ENCODE data around the gene CDPF1.

The CDPF1 gene

DNA sequence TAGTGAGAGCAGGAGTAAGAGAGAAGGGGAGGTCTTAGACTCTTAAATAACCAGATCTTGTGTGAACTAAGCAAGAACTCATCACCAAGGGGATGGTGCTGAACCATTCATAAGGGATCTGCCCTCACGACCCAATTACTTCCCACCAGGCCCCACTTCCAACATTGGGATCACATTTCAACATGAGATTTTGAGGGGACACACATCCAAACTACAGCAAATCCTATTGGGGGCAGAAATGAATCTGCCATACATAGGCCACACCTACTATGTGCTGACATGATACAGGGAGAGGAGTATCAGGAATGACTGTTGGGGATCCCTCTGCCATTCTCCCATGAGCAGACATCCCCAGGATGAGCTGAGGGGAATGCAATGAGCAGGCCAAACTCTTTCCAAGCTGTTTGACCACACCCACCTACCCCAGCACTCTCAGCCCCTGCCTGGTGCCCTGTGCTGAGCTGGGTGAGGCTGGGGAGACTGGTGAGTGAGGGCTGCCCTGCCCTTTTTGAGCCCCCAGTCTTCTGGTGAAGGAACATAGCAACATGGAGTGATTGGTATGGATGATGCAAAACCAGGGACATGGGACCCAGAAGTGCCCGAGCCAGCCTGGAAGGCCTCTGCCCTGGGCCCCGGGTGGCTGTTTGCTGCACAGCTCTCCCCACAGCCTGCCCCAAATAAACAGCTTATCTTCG lies 45.3 kb upstream of the CDPF1 start:
- TF ChIP-seq, protein P1, sequence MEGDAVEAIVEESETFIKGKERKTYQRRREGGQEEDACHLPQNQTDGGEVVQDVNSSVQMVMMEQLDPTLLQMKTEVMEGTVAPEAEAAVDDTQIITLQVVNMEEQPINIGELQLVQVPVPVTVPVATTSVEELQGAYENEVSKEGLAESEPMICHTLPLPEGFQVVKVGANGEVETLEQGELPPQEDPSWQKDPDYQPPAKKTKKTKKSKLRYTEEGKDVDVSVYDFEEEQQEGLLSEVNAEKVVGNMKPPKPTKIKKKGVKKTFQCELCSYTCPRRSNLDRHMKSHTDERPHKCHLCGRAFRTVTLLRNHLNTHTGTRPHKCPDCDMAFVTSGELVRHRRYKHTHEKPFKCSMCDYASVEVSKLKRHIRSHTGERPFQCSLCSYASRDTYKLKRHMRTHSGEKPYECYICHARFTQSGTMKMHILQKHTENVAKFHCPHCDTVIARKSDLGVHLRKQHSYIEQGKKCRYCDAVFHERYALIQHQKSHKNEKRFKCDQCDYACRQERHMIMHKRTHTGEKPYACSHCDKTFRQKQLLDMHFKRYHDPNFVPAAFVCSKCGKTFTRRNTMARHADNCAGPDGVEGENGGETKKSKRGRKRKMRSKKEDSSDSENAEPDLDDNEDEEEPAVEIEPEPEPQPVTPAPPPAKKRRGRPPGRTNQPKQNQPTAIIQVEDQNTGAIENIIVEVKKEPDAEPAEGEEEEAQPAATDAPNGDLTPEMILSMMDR (conservative IDR thresholded peaks at IDR 0.05; ENCODE audit: low read depth, low read length): no peak
- H3K79me2 ChIP-seq (ENCODE audit: insufficient read depth, low read depth): peaks cover 33% of the 10 kb centered on the region
- no peaks in the 10 kb centered on the region for H4K20me1 ChIP-seq (ENCODE audit: insufficient read depth)
- H3K4me2 ChIP-seq: peak overlapping the region; percentile 81
- H3K27me3 ChIP-seq (ENCODE audit: insufficient read depth, low read depth): no peaks in the 10 kb centered on the region
- H3K4me1 ChIP-seq (ENCODE audit: low read depth, poor library complexity, severe bottlenecking): peaks cover 52% of the 10 kb centered on the region
- no peak overlapping the region for H3K4me3 ChIP-seq (IDR thresholded peaks at IDR 0.05; ENCODE audit: insufficient read depth, low read depth, low read length)
- H3K9ac ChIP-seq: peak overlapping the region; percentile 69; the same call in 1 of the 2 replicates
- H3K27ac ChIP-seq: peak overlapping the region; percentile 77
- H2AFZ ChIP-seq (ENCODE audit: low read depth): peak overlapping the region; percentile 57
- peaks cover 3% of the 10 kb centered on the region; the same call in 1 of the 2 replicates for H3K36me3 ChIP-seq (ENCODE audit: insufficient read depth)

DNA sequence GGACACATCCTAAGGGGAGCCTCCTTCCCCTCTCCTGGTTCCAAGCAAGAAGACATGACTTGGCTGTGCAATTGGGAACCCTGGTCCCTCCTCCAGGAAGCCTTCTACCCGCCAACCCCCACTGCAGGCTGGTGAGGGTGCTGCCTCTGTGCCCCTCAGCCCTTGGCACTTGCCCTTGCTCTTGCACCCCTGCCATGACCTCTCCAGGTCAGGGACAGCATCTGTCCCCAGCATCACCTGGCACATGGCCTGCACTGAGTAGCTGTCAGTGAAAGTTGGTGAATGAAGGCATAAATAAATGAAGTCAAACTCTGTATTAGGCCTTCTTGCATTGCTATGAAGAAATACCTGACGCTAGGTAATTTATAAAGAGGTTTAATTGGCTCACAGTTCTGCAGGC lies 44.7 kb upstream of the CDPF1 start:
- peaks cover 3% of the 10 kb centered on the region; the same call in 1 of the 2 replicates for H3K36me3 ChIP-seq (ENCODE audit: insufficient read depth)
- no peak overlapping the region for H3K9ac ChIP-seq
- no peaks in the 10 kb centered on the region for H4K20me1 ChIP-seq (ENCODE audit: insufficient read depth)
- peak overlapping the region; percentile 81; the same call in 1 of the 2 replicates for H3K4me2 ChIP-seq
- peaks cover 27% of the 10 kb centered on the region for H3K79me2 ChIP-seq (ENCODE audit: insufficient read depth, low read depth)
- peaks cover 52% of the 10 kb centered on the region for H3K4me1 ChIP-seq (ENCODE audit: low read depth, poor library complexity, severe bottlenecking)
- H2AFZ ChIP-seq (ENCODE audit: low read depth): no peak overlapping the region
- H3K27me3 ChIP-seq (ENCODE audit: insufficient read depth, low read depth): no peaks in the 10 kb centered on the region
- H3K4me3 ChIP-seq (IDR thresholded peaks at IDR 0.05; ENCODE audit: insufficient read depth, low read depth, low read length): no peak overlapping the region
- no peak overlapping the region for H3K27ac ChIP-seq
- TF ChIP-seq, protein P1 (conservative IDR thresholded peaks at IDR 0.05; ENCODE audit: low read depth, low read length): no peak

DNA sequence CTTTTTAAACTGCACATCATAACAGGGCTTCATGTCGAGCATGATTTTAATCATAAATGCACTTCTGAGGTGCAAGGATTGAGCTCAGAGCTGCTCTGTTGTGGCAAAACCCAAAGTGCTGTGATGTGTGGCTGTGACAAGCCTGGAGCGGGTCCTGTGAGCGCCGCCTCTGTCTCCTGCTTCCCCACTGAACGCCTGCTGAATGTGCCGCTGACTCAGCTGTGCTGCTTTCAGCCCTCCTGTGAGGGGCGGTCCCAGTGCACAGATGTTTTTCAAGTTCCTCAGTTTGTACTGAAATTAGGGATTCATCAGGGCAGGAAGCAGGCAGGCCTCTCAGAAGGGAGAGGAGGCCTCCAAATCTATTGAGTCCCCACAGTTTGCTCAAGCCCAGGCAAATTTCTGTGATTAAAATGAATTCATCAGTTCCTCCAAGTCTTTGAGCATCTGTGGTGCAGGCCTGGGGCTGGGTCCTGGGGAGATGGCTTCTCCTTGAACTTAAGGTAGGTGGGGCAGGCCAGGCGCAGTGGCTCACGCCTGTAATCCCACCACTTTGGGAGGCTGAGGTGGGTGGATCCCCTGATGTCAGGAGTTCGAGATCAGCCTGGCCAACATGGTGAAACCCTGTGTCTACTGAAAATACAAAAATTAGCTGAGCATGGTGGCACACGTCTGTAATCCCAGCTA lies 43.6 kb upstream of the CDPF1 start:
- Histone ChIP-seq H3K4me2 (peak overlapping the region; percentile 48), H3K4me1 (ENCODE audit: low read depth, poor library complexity, severe bottlenecking) (peaks cover 43% of the 10 kb centered on the region)

DNA sequence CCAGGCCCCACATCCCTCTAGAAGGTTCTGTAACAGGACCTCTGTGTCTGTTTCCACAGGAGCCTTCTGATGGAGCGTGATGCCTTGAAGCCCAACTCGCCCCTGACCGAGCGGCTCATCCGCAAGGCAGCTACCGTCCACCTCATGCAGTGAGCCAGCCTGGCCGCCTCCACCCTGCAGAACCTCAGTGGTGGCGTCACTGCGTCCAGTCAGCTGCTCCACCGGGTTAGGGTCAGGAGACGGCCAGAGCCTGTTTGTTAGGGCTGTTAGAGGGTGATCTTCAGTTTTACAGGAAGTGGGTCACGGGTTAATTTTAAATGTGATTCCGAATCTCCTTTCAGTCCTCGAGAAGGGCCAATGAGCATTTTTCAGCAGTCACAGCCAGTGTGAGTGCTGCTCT lies 42.6 kb upstream of the CDPF1 start:
- peak overlapping the region; percentile 30; the same call in 1 of the 2 replicates for H3K9ac ChIP-seq
- TF ChIP-seq, protein P1 (conservative IDR thresholded peaks at IDR 0.05; ENCODE audit: low read depth, low read length): no peak
- H3K27me3 ChIP-seq (ENCODE audit: insufficient read depth, low read depth): no peaks in the 10 kb centered on the region
- H3K4me2 ChIP-seq: peak overlapping the region; percentile 48; the same call in 1 of the 2 replicates
- no peak overlapping the region for H3K4me3 ChIP-seq (IDR thresholded peaks at IDR 0.05; ENCODE audit: insufficient read depth, low read depth, low read length)
- no peaks in the 10 kb centered on the region for H4K20me1 ChIP-seq (ENCODE audit: insufficient read depth)
- no peak overlapping the region; the same call in 1 of the 2 replicates for H3K27ac ChIP-seq
- peak overlapping the region; percentile 64; the same call in 1 of the 2 replicates for H2AFZ ChIP-seq (ENCODE audit: low read depth)
- peaks cover 33% of the 10 kb centered on the region for H3K4me1 ChIP-seq (ENCODE audit: low read depth, poor library complexity, severe bottlenecking)
- peaks cover 7% of the 10 kb centered on the region for H3K79me2 ChIP-seq (ENCODE audit: insufficient read depth, low read depth)
- no peaks in the 10 kb centered on the region for H3K36me3 ChIP-seq (ENCODE audit: insufficient read depth)

More for the DNA sequence above, 43.6 kb upstream of the CDPF1 start:
- Histone ChIP-seq H3K27ac (peak overlapping the region; percentile 62), H3K79me2 (ENCODE audit: insufficient read depth, low read depth) (peaks cover 17% of the 10 kb centered on the region), H3K27me3 (ENCODE audit: insufficient read depth, low read depth) (no peaks in the 10 kb centered on the region), H2AFZ (ENCODE audit: low read depth) (peak overlapping the region; percentile 64; the same call in 1 of the 2 replicates), H4K20me1 (ENCODE audit: insufficient read depth) (no peaks in the 10 kb centered on the region), H3K36me3 (ENCODE audit: insufficient read depth) (0 out of 2 replicates have a peak, but pooled peaks cover 2% of the 10 kb centered on the region), H3K4me3 (IDR thresholded peaks at IDR 0.05; ENCODE audit: insufficient read depth, low read depth, low read length) (no peak overlapping the region), H3K9ac (peak overlapping the region; percentile 30; the same call in 1 of the 2 replicates)
- TF ChIP-seq, protein P1 (conservative IDR thresholded peaks at IDR 0.05; ENCODE audit: low read depth, low read length): no peak

Data from KMS-11 (cell line).